Dedifferentiated amniotic fluid mesenchymal stem cell (primary cell): ENCODE measurements around the gene ITPK1.
"Not testable (repeated sequence)": the region's sequence is repeated elsewhere in the genome, so short reads cannot be mapped to it uniquely, and the experiment has no call there.

Experiments
- DNase-seq: peaks from one replicate; pipeline ENCODE4 v3.0.0-alpha.2; 2016; ENCODE audit errors: extremely low spot score

The ITPK1 gene

GRCh38 chr14:93131257-93131820 lies 15.6 kb upstream of the ITPK1 start:
- DNase-seq, result not testable (repeated sequence)

- DNase-seq, result no peak
These were observed 13.2 kb upstream of the ITPK1 start for GRCh38 chr14:93128725-93129459.

GRCh38 chr14:93126111-93126510 lies 10.4 kb upstream of the ITPK1 start:
- DNase-seq, result no peak

- DNase-seq, result no peak
These were observed 7.1 kb upstream of the ITPK1 start for GRCh38 chr14:93122826-93123225.

GRCh38 chr14:93121030-93121834 lies 5.5 kb upstream of the ITPK1 start:
- DNase-seq, result no peak

GRCh38 chr14:93120517-93120916 lies 4.8 kb upstream of the ITPK1 start:
- DNase-seq, result no peak

- no peak for DNase-seq
These were observed 1.0 kb upstream of the ITPK1 start for GRCh38 chr14:93116676-93117200.

GRCh38 chr14:93115069-93115820 lies 480 bp downstream of the ITPK1 start:
- peak; percentile 67 for DNase-seq

- DNase-seq, result no peak
These were observed 1.0 kb downstream of the ITPK1 start for GRCh38 chr14:93114713-93115068.

GRCh38 chr14:93114068-93114710 lies 1.5 kb downstream of the ITPK1 start:
- no peak for DNase-seq

GRCh38 chr14:93113678-93114067 lies 2.1 kb downstream of the ITPK1 start:
- DNase-seq, result no peak

GRCh38 chr14:93112891-93113677 lies 2.6 kb downstream of the ITPK1 start:
- DNase-seq, result peak; percentile 91

- DNase-seq, result not testable (repeated sequence)
These were observed 4.2 kb downstream of the ITPK1 start for GRCh38 chr14:93111541-93111940.

- no peak for DNase-seq
These were observed 4.8 kb downstream of the ITPK1 start for GRCh38 chr14:93110856-93111419.

- DNase-seq, result no peak
These were observed 5.9 kb downstream of the ITPK1 start for GRCh38 chr14:93109572-93110481.

- DNase-seq, result no peak
These were observed 7.6 kb downstream of the ITPK1 start for GRCh38 chr14:93108105-93108504.

GRCh38 chr14:93107453-93107852 lies 8.3 kb downstream of the ITPK1 start:
- DNase-seq, result no peak

GRCh38 chr14:93106541-93107156 lies 9.1 kb downstream of the ITPK1 start:
- DNase-seq, result no peak

GRCh38 chr14:93105856-93106255 lies 9.9 kb downstream of the ITPK1 start:
- not testable (repeated sequence) for DNase-seq
